Mesothelial cell of epicardium (in vitro differentiated cells): ENCODE results near the gene TNFRSF4. TPM values are rescaled to one million over a fixed set of nuclear protein-coding genes. Genes with fewer than 3 reads are reported as not detected.
A peak's percentile ranks its signal among the peaks of the same experiment; 100 is the strongest.

Experiments used
- DNase-seq, 2 experiments: peaks; one replicate each; pipeline ENCODE4 v3.0.0; 2021; ENCODE audit warnings: low spot score in 2 of 2; ENCODE audit not compliant: unreplicated experiment in 2 of 2
- H3K27ac Mint-ChIP-seq: 2 replicates; pipeline ENCODE4 v1.8.0; 2021; ENCODE audit warnings: mixed read lengths
- H3K27me3 Mint-ChIP-seq: 2 replicates; pipeline ENCODE4 v1.8.0; 2021; ENCODE audit warnings: low read depth, mixed read lengths
- H3K36me3 Mint-ChIP-seq: 2 replicates; pipeline ENCODE4 v1.8.0; 2021; ENCODE audit warnings: mixed read lengths
- H3K4me1 Mint-ChIP-seq: 2 replicates; pipeline ENCODE4 v1.8.0; 2021; ENCODE audit warnings: mixed read lengths
- H3K4me3 Mint-ChIP-seq: 2 replicates; pipeline ENCODE4 v1.8.0; 2021; ENCODE audit warnings: mild to moderate bottlenecking, moderate library complexity, mixed read lengths
- H3K9me3 Mint-ChIP-seq: 2 replicates; pipeline ENCODE4 v1.8.0; 2021; ENCODE audit warnings: mixed read lengths
- CTCF ChIP-seq: fragments of 200-600 bp; sonication (generic); IDR thresholded peaks from one replicate; pipeline ENCODE4 v1.5.0; 2021; ENCODE audit warnings: antibody characterized with exemption; ENCODE audit not compliant: unreplicated experiment
- total RNA-seq: library from RNA; stranded (reverse); gene quantifications from 3 replicates; pipeline ENCODE4 v1.2.1, GENCODE V29; 2021

Gene TNFRSF4
- total RNA-seq, 1 donor from 2014 or later, result 0.34 TPM

GRCh38 chr1:1185101-1185765, 28.7 kb downstream of the TNFRSF4 start:
- DNase-seq, result no peak

GRCh38 chr1:1183833-1184775, 29.8 kb downstream of the TNFRSF4 start:
- Mint-ChIP-seq H3K27ac (no peak overlapping the region), H3K4me1 (no peaks in the 10 kb centered on the region), H3K36me3 (no peaks in the 10 kb centered on the region), H3K4me3 (no peak overlapping the region), H3K27me3 (peaks cover 4% of the 10 kb centered on the region), H3K9me3 (peaks cover 4% of the 10 kb centered on the region)
- no peak for DNase-seq
- no peak for TF ChIP-seq CTCF

More at GRCh38 chr1:1185101-1185765, 28.7 kb downstream of the TNFRSF4 start:
- Mint-ChIP-seq H3K27ac (no peak overlapping the region), H3K4me1 (no peaks in the 10 kb centered on the region), H3K27me3 (peaks cover 9% of the 10 kb centered on the region), H3K4me3 (no peak overlapping the region), H3K36me3 (no peaks in the 10 kb centered on the region), H3K9me3 (peaks cover 6% of the 10 kb centered on the region)
- TF ChIP-seq CTCF, result no peak

DNA sequence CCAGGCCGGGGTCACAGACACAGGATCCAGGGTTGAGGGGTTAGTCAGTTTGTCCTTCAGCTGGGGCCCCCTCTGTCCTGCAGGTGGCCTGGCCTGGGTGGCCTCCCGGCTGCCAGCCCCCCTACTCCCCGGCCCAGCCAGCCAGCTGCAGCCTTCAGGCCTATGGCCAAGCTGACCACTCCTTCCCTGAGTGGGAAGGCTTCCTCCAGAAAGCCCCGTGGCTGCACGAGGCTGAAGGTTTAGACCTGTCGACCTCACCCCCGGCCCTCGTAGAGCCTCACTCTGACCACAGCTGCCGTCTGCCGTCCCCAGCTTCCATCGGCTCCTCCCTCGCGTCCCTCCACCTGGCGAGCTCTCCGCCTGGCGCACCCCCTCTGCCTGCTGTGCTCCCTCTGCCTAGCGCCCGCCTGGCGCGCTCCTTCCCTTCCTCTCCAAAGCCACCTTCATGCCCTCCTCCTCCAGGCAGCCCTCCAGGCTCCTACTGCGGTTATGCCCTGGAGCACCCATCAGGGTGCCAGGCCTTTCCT, 30.7 kb downstream of the TNFRSF4 start:
- Mint-ChIP-seq H3K27ac (no peak overlapping the region), H3K4me1 (no peaks in the 10 kb centered on the region), H3K9me3 (no peaks in the 10 kb centered on the region), H3K36me3 (no peaks in the 10 kb centered on the region), H3K4me3 (no peak overlapping the region), H3K27me3 (peaks cover 1% of the 10 kb centered on the region)
- no peak for TF ChIP-seq CTCF
- peak in 1 of 2 experiments; percentile 16 for DNase-seq

- no peaks in the 10 kb centered on the region for H3K9me3 Mint-ChIP-seq
- no peak for DNase-seq
- TF ChIP-seq CTCF, result no peak
- no peak overlapping the region for H3K27ac Mint-ChIP-seq
- H3K27me3 Mint-ChIP-seq, result peaks cover 5% of the 10 kb centered on the region
- H3K4me1 Mint-ChIP-seq, result no peaks in the 10 kb centered on the region
- no peaks in the 10 kb centered on the region for H3K36me3 Mint-ChIP-seq
- no peak overlapping the region for H3K4me3 Mint-ChIP-seq
These were observed 31.3 kb downstream of the TNFRSF4 start for GRCh38 chr1:1182491-1183220.

- Mint-ChIP-seq H3K9me3 (no peaks in the 10 kb centered on the region), H3K36me3 (no peaks in the 10 kb centered on the region), H3K27me3 (peaks cover 11% of the 10 kb centered on the region), H3K4me1 (no peaks in the 10 kb centered on the region), H3K4me3 (no peak overlapping the region), H3K27ac (no peak overlapping the region)
- TF ChIP-seq CTCF, result no peak
- no peak for DNase-seq
These were observed 32.0 kb downstream of the TNFRSF4 start for GRCh38 chr1:1181938-1182410.
